Measurements from ENCODE around the gene EHMT2.

GRCh38 chr6:31887173-31888007, 10.1 kb downstream of the EHMT2 start:
- no peak for TF ChIP-seq CTCF (conservative IDR thresholded peaks at IDR 0.05; ENCODE audit: low read depth, low read length)
- TF ChIP-seq EZH2 (IDR thresholded peaks at IDR 0.05; ENCODE audit: borderline replicate concordance, low read depth, low read length, poor library complexity, severe bottlenecking) = no peak

Data from A673 (cell line).